ENCODE results near the gene PGAP1. TPM values are rescaled to one million over a fixed set of nuclear protein-coding genes. Genes with fewer than 3 reads are reported as not detected.
A peak's percentile ranks its signal among the peaks of the same experiment; 100 is the strongest.

The PGAP1 gene
- total RNA-seq, 1 experiment from 2014 or later, result 7.4 TPM

DNA sequence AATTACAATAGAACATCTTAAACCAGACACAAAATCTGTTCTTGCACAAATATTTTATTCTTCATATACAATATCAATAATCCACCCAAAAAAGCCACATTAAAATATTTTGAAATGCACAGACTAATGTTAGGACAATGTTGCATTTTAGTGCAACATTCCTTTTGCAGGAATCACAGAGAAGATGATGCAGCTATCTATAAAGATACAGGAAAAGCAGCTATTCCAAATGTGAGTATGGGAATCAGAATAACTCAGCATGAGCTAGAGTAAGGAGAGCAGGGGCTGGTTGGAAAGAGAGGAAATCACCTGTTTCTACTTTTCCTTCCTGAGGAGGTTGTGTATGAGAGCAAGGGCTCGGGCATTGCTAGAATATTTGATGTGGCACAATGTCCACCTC is 122.1 kb downstream of the PGAP1 start:
- no TSS peak for BruUV-seq (replicated peaks)
- Mint-ChIP-seq H3K4me1 (ENCODE audit: insufficient read depth, unreplicated experiment) (peaks cover 28% of the 10 kb centered on the region), H3K4me3 (ENCODE audit: unreplicated experiment) (no peak overlapping the region), H3K27me3 (ENCODE audit: insufficient read depth, unreplicated experiment) (no peaks in the 10 kb centered on the region), H3K27ac (ENCODE audit: low read depth, unreplicated experiment) (no peak overlapping the region), H3K36me3 (ENCODE audit: insufficient read depth, unreplicated experiment) (no peaks in the 10 kb centered on the region), H3K9me3 (ENCODE audit: unreplicated experiment) (no peaks in the 10 kb centered on the region)
- TF ChIP-seq, protein P1, sequence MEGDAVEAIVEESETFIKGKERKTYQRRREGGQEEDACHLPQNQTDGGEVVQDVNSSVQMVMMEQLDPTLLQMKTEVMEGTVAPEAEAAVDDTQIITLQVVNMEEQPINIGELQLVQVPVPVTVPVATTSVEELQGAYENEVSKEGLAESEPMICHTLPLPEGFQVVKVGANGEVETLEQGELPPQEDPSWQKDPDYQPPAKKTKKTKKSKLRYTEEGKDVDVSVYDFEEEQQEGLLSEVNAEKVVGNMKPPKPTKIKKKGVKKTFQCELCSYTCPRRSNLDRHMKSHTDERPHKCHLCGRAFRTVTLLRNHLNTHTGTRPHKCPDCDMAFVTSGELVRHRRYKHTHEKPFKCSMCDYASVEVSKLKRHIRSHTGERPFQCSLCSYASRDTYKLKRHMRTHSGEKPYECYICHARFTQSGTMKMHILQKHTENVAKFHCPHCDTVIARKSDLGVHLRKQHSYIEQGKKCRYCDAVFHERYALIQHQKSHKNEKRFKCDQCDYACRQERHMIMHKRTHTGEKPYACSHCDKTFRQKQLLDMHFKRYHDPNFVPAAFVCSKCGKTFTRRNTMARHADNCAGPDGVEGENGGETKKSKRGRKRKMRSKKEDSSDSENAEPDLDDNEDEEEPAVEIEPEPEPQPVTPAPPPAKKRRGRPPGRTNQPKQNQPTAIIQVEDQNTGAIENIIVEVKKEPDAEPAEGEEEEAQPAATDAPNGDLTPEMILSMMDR (IDR thresholded peaks at IDR 0.05; ENCODE audit: unreplicated experiment), result no peak
- POLR2A ChIA-PET, result interaction anchor here (0.6 kb wide), 2 partner anchors 246 to 630 kb away, joined by 3 to 4 read pairs; no protein-coding TSS in a partner anchor
- CTCF ChIA-PET, result interaction anchor here (0.5 to 1.1 kb wide), 4 partner anchors 11 to 309 kb away, joined by 3 read pairs; no protein-coding TSS in a partner anchor
- DNase-seq (ENCODE audit: unreplicated experiment), result no peak
- intact Hi-C loops (cut with micrococcal nuclease), result no loop called here

DNA sequence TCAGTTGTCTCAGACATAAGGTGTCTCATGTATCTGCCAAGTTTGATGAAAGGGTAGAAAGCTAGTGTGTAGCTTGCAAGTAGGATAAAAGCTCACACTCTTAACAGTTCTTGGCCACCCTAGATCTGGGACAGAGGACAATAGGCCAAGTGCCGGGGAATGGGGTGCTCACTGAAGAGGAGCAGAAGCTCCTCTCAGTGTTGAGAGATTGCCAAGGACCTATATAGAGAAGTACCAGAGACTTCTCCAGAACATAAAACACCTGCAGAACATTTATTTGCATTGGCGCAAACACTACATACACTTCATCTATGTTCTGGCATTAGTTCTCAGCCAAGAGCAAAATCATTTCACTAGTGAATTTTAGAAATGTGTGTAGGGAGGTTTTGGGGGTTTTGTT is 124.1 kb downstream of the PGAP1 start:
- BruUV-seq (replicated peaks), result no TSS peak

DNA sequence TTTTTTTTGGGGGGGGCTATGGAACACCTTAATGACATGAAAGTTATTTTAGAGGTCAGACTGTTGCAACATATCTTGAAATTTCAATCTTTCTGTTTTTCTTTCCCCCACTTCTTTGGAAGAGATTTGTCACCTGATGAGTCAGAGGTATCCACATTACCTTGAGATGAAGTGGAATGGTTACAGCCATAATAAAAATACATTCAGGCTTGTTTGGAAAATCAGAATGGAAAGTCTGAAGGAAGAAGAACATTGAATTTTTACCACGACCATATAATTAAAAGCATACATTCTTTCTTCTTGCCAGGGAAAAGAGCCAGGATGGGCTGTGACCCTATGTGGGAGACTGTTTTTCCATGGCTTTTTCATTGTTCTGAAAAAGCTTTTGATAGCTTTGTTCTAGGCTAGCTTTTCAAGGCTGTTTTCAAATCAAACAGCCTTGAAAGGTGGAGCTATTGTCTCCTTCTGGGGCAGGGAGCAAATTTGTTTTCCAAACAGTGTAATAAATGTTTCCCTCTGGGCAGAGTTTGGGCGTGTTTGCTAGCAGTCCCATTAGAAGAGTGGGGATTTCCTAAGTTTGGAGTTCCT is 124.7 kb downstream of the PGAP1 start:
- peak overlapping the region; percentile 87 for H3K27ac Mint-ChIP-seq (ENCODE audit: low read depth, unreplicated experiment)
- H3K9me3 Mint-ChIP-seq (ENCODE audit: unreplicated experiment), result no peaks in the 10 kb centered on the region
- intact Hi-C loops (cut with micrococcal nuclease), result no loop called here
- POLR2A ChIA-PET, result interaction anchor here (0.6 to 1.3 kb wide), 4 partner anchors 124 to 634 kb away, joined by 3 to 4 read pairs (median 3); partner anchors contain the start of gene SF3B1
- peak; percentile 46 for DNase-seq (ENCODE audit: unreplicated experiment)
- CTCF ChIA-PET, result interaction anchor here (0.5 to 1.2 kb wide), 4 partner anchors 10 to 312 kb away, joined by 3 to 5 read pairs (median 3); no protein-coding TSS in a partner anchor
- no TSS peak for BruUV-seq (replicated peaks)
- peaks cover 7% of the 10 kb centered on the region for H3K36me3 Mint-ChIP-seq (ENCODE audit: insufficient read depth, unreplicated experiment)
- TF ChIP-seq, protein P1 (IDR thresholded peaks at IDR 0.05; ENCODE audit: unreplicated experiment), result no peak
- H3K4me1 Mint-ChIP-seq (ENCODE audit: insufficient read depth, unreplicated experiment), result peaks cover 33% of the 10 kb centered on the region
- H3K27me3 Mint-ChIP-seq (ENCODE audit: insufficient read depth, unreplicated experiment), result no peaks in the 10 kb centered on the region
- peak overlapping the region; percentile 24 for H3K4me3 Mint-ChIP-seq (ENCODE audit: unreplicated experiment)

More for the DNA sequence above, 124.1 kb downstream of the PGAP1 start:
- Mint-ChIP-seq H3K9me3 (ENCODE audit: unreplicated experiment) (no peaks in the 10 kb centered on the region), H3K4me3 (ENCODE audit: unreplicated experiment) (no peak overlapping the region), H3K27me3 (ENCODE audit: insufficient read depth, unreplicated experiment) (no peaks in the 10 kb centered on the region), H3K4me1 (ENCODE audit: insufficient read depth, unreplicated experiment) (peaks cover 28% of the 10 kb centered on the region), H3K27ac (ENCODE audit: low read depth, unreplicated experiment) (peak overlapping the region; percentile 87), H3K36me3 (ENCODE audit: insufficient read depth, unreplicated experiment) (peaks cover under 1% of the 10 kb centered on the region)
- no peak for DNase-seq (ENCODE audit: unreplicated experiment)
- intact Hi-C loops (cut with micrococcal nuclease), result no loop called here
- CTCF ChIA-PET, result interaction anchor here (0.7 to 1.2 kb wide), 5 partner anchors 10 to 311 kb away, joined by 3 to 5 read pairs (median 3); no protein-coding TSS in a partner anchor
- POLR2A ChIA-PET, result interaction anchor here (0.6 to 1.3 kb wide), 4 partner anchors 123 to 635 kb away, joined by 3 to 4 read pairs (median 3); partner anchors contain the start of gene SF3B1
- TF ChIP-seq, protein P1 (IDR thresholded peaks at IDR 0.05; ENCODE audit: unreplicated experiment), result no peak

DNA sequence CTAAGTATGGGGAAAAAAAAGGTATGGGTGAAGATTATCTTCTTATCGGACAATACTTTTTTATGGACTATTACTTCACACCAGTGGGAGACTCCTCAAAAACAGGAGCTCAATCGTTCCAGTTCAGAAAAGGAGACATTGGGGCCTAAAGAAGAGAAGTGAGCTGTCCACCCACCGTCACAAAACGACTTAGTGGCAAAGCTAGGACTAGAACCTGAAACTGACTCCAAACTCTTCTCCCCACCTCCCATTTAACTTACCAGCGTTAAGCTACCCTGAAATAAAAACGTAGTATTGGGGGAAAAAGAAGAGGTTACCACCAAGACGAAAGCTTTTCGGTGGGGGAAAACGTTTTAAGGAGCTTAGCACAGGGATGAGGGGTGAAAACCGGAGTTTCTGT is 127.5 kb downstream of the PGAP1 start:
- peak; percentile 14 for DNase-seq (ENCODE audit: unreplicated experiment)
- Mint-ChIP-seq H3K27me3 (ENCODE audit: insufficient read depth, unreplicated experiment) (no peaks in the 10 kb centered on the region), H3K9me3 (ENCODE audit: unreplicated experiment) (no peaks in the 10 kb centered on the region), H3K36me3 (ENCODE audit: insufficient read depth, unreplicated experiment) (peaks cover 30% of the 10 kb centered on the region), H3K4me3 (ENCODE audit: unreplicated experiment) (peak overlapping the region; percentile 89), H3K27ac (ENCODE audit: low read depth, unreplicated experiment) (peak overlapping the region; percentile 94), H3K4me1 (ENCODE audit: insufficient read depth, unreplicated experiment) (peaks cover 36% of the 10 kb centered on the region)
- CTCF ChIA-PET, result interaction anchor here (0.5 to 1.6 kb wide), 9 partner anchors 14 to 1328 kb away, joined by 3 to 6 read pairs (median 3); partner anchors contain the start of gene DNAH7
- intact Hi-C loops (cut with micrococcal nuclease), result loop anchor here (10.0 kb wide), 1 partner anchor 126 kb away; the partner anchor contains the start of gene PGAP1
- BruUV-seq (replicated peaks), result TSS peak; percentile 72
- POLR2A ChIA-PET, result interaction anchor here (0.7 to 1.8 kb wide), 24 partner anchors 8 to 1137 kb away, joined by 3 to 16 read pairs (median 4); partner anchors contain the start of genes C2orf66, HSPD1, HSPE1 and PGAP1
- TF ChIP-seq, protein P1 (IDR thresholded peaks at IDR 0.05; ENCODE audit: unreplicated experiment), result no peak

Measured in MCF 10A (cell line).